GM21529 (cell line): ENCODE measurements around the gene HMHB1.
"Not testable (repeated sequence)": the region's sequence is repeated elsewhere in the genome, so short reads cannot be mapped to it uniquely, and the experiment has no call there.

Source experiments
- ATAC-seq: cut with Tn5 transposase; IDR thresholded peaks from one replicate; pipeline ENCODE4 v1.9.1; 2021; ENCODE audit not compliant: unreplicated experiment

Gene HMHB1

GRCh38 chr5:143801252-143801939 is 10.6 kb upstream of the HMHB1 start:
- no peak for ATAC-seq

GRCh38 chr5:143805861-143806260 is 6.1 kb upstream of the HMHB1 start:
- ATAC-seq: no peak

GRCh38 chr5:143806579-143806978 is 5.4 kb upstream of the HMHB1 start:
- ATAC-seq: peak; percentile 67

- ATAC-seq: no peak
Observed at GRCh38 chr5:143807401-143807800, 4.6 kb upstream of the HMHB1 start.

- not testable (repeated sequence) for ATAC-seq
Observed at GRCh38 chr5:143816370-143816769, 4.4 kb downstream of the HMHB1 start.

- ATAC-seq: no peak
Observed at GRCh38 chr5:143819716-143820115, 7.8 kb downstream of the HMHB1 start.

- ATAC-seq: no peak
Observed at GRCh38 chr5:143820451-143820850, 8.5 kb downstream of the HMHB1 start.

GRCh38 chr5:143824851-143825720 is 13.1 kb downstream of the HMHB1 start:
- ATAC-seq: peak; percentile 62

- peak; percentile 91 for ATAC-seq
Observed at GRCh38 chr5:143826951-143827444, 15.0 kb downstream of the HMHB1 start.

- ATAC-seq: peak; percentile 31
Observed at GRCh38 chr5:143828710-143829109, 16.7 kb downstream of the HMHB1 start.

GRCh38 chr5:143833177-143833576 is 21.2 kb downstream of the HMHB1 start:
- no peak for ATAC-seq

- no peak for ATAC-seq
Observed at GRCh38 chr5:143835251-143835650, 23.3 kb downstream of the HMHB1 start.

GRCh38 chr5:143836161-143836725 is 24.3 kb downstream of the HMHB1 start:
- ATAC-seq: no peak

- no peak for ATAC-seq
Observed at GRCh38 chr5:143837306-143837848, 25.4 kb downstream of the HMHB1 start.

- ATAC-seq: no peak
Observed at GRCh38 chr5:143841446-143841845, 29.5 kb downstream of the HMHB1 start.

GRCh38 chr5:143842920-143843319 is 31.0 kb downstream of the HMHB1 start:
- ATAC-seq: no peak

GRCh38 chr5:143843461-143843860 is 31.5 kb downstream of the HMHB1 start:
- no peak for ATAC-seq

- peak; percentile 81 for ATAC-seq
Observed at GRCh38 chr5:143850050-143850683, 38.2 kb downstream of the HMHB1 start.

GRCh38 chr5:143851383-143851782 is 39.4 kb downstream of the HMHB1 start:
- no peak for ATAC-seq

- no peak for ATAC-seq
Observed at GRCh38 chr5:143860211-143860610, 48.2 kb downstream of the HMHB1 start.

GRCh38 chr5:143862271-143862670 is 50.3 kb downstream of the HMHB1 start:
- no peak for ATAC-seq
